ENCODE results near the gene PARD6A.
A peak's percentile ranks its signal among the peaks of the same experiment; 100 is the strongest.

PARD6A gene

GRCh38 chr16:67653789-67654402 is 6.9 kb upstream of the PARD6A start:
- no peak for DNase-seq (ENCODE audit: low read depth in 3 of 3)

- no peak for DNase-seq (ENCODE audit: low read depth in 3 of 3)
Measured at GRCh38 chr16:67654403-67654911, 6.3 kb upstream of the PARD6A start.

GRCh38 chr16:67655363-67655762 is 5.4 kb upstream of the PARD6A start:
- no peak for DNase-seq (ENCODE audit: low read depth in 3 of 3)

GRCh38 chr16:67656344-67657016 is 4.3 kb upstream of the PARD6A start:
- DNase-seq (ENCODE audit: low read depth in 3 of 3): no peak

GRCh38 chr16:67657017-67657608 is 3.6 kb upstream of the PARD6A start:
- DNase-seq (ENCODE audit: low read depth in 3 of 3): no peak

GRCh38 chr16:67657751-67658518 is 2.8 kb upstream of the PARD6A start:
- DNase-seq (ENCODE audit: low read depth in 3 of 3): no peak

GRCh38 chr16:67658849-67659674 is 1.7 kb upstream of the PARD6A start:
- no peak for DNase-seq (ENCODE audit: low read depth in 3 of 3)

GRCh38 chr16:67659675-67660563 is 841 bp upstream of the PARD6A start, which contains the start of gene ACD:
Gene ACD (minus strand): TSS chr16:67660260. CDS start chr16:67660220, 40 bp downstream.
- DNase-seq (ENCODE audit: low read depth in 3 of 3): peak; percentile 83 to 92 (median 84)

- DNase-seq (ENCODE audit: low read depth in 3 of 3): no peak
Measured at GRCh38 chr16:67661101-67661761, 471 bp downstream of the PARD6A start.

GRCh38 chr16:67661886-67662652 is 1.3 kb downstream of the PARD6A start:
- DNase-seq (ENCODE audit: low read depth in 3 of 3): no peak

- no peak for DNase-seq (ENCODE audit: low read depth in 3 of 3)
Measured at GRCh38 chr16:67662653-67663010, 1.9 kb downstream of the PARD6A start.

- peak in 1 of 3 experiments; percentile 40 for DNase-seq (ENCODE audit: low read depth in 3 of 3)
Measured at GRCh38 chr16:67663151-67663876, 2.6 kb downstream of the PARD6A start.

- DNase-seq (ENCODE audit: low read depth in 3 of 3): no peak
Measured at GRCh38 chr16:67663877-67664222, 3.1 kb downstream of the PARD6A start.

GRCh38 chr16:67664258-67664657 is 3.5 kb downstream of the PARD6A start:
- DNase-seq (ENCODE audit: low read depth in 3 of 3): no peak

- DNase-seq (ENCODE audit: low read depth in 3 of 3): no peak
Measured at GRCh38 chr16:67664871-67665270, 4.1 kb downstream of the PARD6A start.

- no peak for DNase-seq (ENCODE audit: low read depth in 3 of 3)
Measured at GRCh38 chr16:67665598-67665997, 4.8 kb downstream of the PARD6A start.

- no peak for DNase-seq (ENCODE audit: low read depth in 3 of 3)
Measured at GRCh38 chr16:67666032-67666551, 5.3 kb downstream of the PARD6A start.
